Measurements from ENCODE around the gene CCDC159. TPM values are rescaled to one million over a fixed set of nuclear protein-coding genes. Genes with fewer than 3 reads are reported as not detected.

CCDC159 gene
- total and polyA plus RNA-seq, 2 of the 13 experiments (the other 11 are each of a cell fraction or from before 2014, with no cell fraction given): 1.7 to 6.3 TPM

GRCh38 chr19:11321191-11322126 lies 24.9 kb upstream of the CCDC159 start:
- H3K4me2 ChIP-seq (ENCODE audit: low read depth, low read length): no peak overlapping the region
- H3K4me3 ChIP-seq (replicated peaks in 1 of 3; ENCODE audit: insufficient read depth in 1 of 3, low read depth in 2 of 3, low read length in 3 of 3): no peak overlapping the region
- H3K4me1 ChIP-seq (ENCODE audit: insufficient read depth, low read length): peaks cover 39% of the 10 kb centered on the region
- H3K27me3 ChIP-seq (ENCODE audit: control insufficient read depth in 1 of 2, insufficient read depth in 2 of 2, low read length in 2 of 2): peaks cover 0 to 2% of the 10 kb centered on the region in 2 experiments; a peak in 1 of 5 replicates
- DNase-seq (ENCODE audit: low spot score): no peak
- no peaks in the 10 kb centered on the region for H4K20me1 ChIP-seq (ENCODE audit: insufficient read depth, low read length)
- intact Hi-C loops (cut with micrococcal nuclease; ENCODE audit: unreplicated experiment) (no loop called here), in situ Hi-C loops (cut with HindIII; ENCODE audit: extremely low pct_ligation_motif_present, low pct_unique_long_range_greater_than_20kb) (no loop called here)
- no peak for ATAC-seq
- H3K36me3 ChIP-seq (replicated peaks in 1 of 2; ENCODE audit: control insufficient read depth in 1 of 2, insufficient read depth in 2 of 2, low read length in 2 of 2): no peaks in the 10 kb centered on the region
- ChIA-PET CTCF (ENCODE audit: low intra/inter-chr PET ratio, low total read pairs) (no interaction called here), POLR2A (interaction anchor here (0.9 to 1.7 kb wide), 3 partner anchors 17 to 60 kb away, joined by 3 to 6 read pairs (median 4); partner anchors contain the start of genes CCDC159 and TMEM205)
- FAIRE-seq: no peak
- H3K9me3 ChIP-seq (ENCODE audit: low read length): no peaks in the 10 kb centered on the region
- H2AFZ ChIP-seq (ENCODE audit: low read length): no peak overlapping the region
- 79% methylated on average over 14 of the region's 14 CpGs for WGBS (ENCODE audit: low lambda C conversion rate)
- H3K79me2 ChIP-seq (ENCODE audit: insufficient read depth, low read length): no peaks in the 10 kb centered on the region
- no TSS peak for BruUV-seq (replicated peaks)
- TF ChIP-seq MAFK (conservative IDR thresholded peaks at IDR 0.05 in 1 of 2, IDR thresholded peaks at IDR 0.05 in 1 of 2; ENCODE audit: low read length in 2 of 2) (no peak), ZBTB33 (CRISPR knock-in tag; IDR thresholded peaks at IDR 0.05) (peak; percentile 60; the same call in 1 of the 2 replicates), ERF (CRISPR knock-in tag; IDR thresholded peaks at IDR 0.05) (no peak), ZNF431 (CRISPR knock-in tag; IDR thresholded peaks at IDR 0.05; ENCODE audit: borderline replicate concordance, low read depth) (no peak), ZNF235 (CRISPR knock-in tag; IDR thresholded peaks at IDR 0.05; ENCODE audit: borderline replicate concordance) (no peak), SRSF9 (IDR thresholded peaks at IDR 0.05; ENCODE audit: borderline replicate concordance, insufficient read depth, low read depth, low read length, poor library complexity, severe bottlenecking) (no peak), KLF12 (CRISPR knock-in tag; IDR thresholded peaks at IDR 0.05; ENCODE audit: borderline replicate concordance) (no peak), E2F2 (CRISPR knock-in tag; IDR thresholded peaks at IDR 0.05; ENCODE audit: borderline replicate concordance) (no peak), ZFP37 (CRISPR knock-in tag; IDR thresholded peaks at IDR 0.05; ENCODE audit: borderline replicate concordance) (no peak), ZBTB25 (CRISPR knock-in tag; IDR thresholded peaks at IDR 0.05) (no peak), AGO1 (IDR thresholded peaks at IDR 0.05; ENCODE audit: low read depth, low read length, poor library complexity, severe bottlenecking) (no peak), CTCF (CRISPR knock-in tag; IDR thresholded peaks at IDR 0.05) (0 out of 2 replicates have a peak, but pooled peaks have one; percentile 13)
- H3K27ac ChIP-seq (ENCODE audit: extremely low read length, insufficient read depth, low read length): no peak overlapping the region
- no peak overlapping the region for H3K9ac ChIP-seq (ENCODE audit: insufficient read depth, low read depth, low read length)
